NCI-H187 treated with DMSO at 0.1 percent for 48 hours (cell line): Measurements from ENCODE around the gene POU2AF3.

Experiments used
- DNase-seq: peaks from one replicate; lab custom pipeline; 2025; lab: John Stamatoyannopoulos, UW

The POU2AF3 gene

DNA sequence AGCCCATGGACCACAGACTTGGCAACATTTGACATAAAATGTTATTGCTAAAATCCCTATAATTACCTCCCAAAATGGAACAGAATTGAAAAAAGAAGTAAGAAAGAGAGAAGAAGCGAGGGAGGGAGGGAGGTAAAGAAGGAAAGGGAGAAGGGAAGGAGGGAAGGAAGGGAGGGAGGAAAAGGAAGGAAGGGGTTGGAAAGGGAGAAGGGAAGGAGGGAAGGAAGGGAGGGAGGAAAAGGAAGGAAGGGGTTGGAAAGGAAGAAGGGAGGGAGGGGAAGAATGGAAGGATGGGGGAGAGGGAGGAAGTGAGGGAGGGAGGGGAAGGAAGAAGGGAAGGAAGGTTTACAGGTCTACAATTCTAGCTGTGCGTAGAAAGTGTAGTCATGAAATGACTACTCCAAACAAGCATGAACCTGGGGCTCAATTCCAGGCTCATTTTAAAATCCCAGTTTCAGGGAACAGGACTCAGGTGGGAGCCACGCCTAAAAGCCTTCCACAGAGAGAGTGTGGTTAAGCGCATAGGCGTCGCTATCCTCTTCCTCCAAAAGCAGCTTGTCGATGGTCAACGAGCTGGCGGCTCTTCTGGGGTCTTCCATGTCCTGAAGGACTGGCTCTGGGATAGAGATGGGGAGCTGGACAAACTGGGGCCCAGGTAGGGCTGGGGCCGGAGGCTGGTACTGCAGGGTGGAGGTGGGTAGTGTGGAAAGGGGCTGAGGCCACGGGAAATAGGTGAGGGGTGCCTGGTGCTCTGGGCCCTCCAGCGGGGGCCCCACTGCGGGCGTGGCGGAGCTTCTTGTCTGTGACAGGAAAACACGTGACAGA, 55.6 kb downstream of the POU2AF3 start:
- DNase-seq: no peak

DNA sequence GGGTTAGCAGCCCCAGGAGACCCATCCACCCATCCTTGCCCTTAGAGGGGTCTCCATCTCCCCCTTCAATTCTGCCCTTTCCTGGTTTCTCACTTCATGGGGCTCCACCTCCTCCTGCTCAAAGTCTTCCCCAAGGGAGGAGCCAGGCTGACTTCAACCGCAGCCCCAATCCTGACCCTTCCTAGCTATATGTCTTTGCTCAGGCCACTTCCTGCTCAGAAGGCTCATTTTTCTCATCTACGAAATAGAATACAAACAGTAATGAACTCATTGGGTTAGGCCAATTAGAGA, 56.2 kb downstream of the POU2AF3 start:
- no peak for DNase-seq

DNA sequence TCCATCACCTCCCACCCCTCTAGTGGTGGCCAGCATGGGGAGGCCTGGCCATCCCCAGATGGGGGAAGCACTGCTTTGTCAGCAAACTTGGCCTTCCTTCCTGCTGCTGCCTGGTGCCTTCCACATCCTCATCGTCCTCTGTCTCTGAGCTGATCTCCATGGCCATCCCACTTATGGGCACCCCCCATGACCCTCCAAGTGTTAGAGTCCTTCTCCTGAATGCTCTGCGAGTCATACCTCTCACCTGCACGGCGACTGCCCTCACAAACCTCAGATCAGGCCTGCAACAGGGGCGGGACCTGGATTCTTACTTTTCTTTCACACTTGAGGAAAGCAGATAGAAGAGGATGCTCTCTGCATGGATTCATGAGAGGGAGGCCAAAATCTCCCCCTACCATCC, 56.8 kb downstream of the POU2AF3 start:
- no peak for DNase-seq

DNA sequence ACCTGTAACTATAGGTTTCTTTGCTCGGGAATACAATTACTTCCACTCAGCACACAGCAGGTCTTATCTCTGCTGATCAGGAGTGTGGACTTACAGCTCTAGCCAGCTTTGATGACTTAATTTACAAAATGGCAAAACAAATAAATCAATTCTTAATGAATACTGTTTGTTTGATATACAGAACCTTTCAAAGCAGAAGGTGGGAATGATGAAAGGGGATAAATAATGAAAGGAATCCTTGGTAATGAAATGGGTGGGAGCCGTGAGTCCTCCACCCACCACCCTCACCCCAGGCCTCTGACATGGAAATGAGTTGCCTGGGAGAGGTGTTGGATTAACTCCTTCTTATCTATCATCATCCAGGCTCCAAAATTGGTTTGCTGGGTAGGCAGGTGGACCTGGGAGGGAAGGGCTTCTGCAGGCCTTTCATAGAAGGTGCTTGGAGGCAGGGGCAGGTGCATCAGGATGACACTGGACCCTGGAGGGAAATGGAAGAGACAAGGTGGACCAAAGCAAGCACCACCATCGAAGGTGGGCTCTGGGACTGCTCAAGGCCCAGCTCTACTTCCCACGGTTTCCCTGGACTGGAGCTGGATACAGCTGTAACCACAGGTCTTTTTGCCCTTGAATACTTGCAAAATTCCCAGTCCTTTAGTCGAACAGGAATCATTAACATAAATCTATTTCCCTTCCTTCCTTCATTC, 57.8 kb downstream of the POU2AF3 start:
- no peak for DNase-seq

DNA sequence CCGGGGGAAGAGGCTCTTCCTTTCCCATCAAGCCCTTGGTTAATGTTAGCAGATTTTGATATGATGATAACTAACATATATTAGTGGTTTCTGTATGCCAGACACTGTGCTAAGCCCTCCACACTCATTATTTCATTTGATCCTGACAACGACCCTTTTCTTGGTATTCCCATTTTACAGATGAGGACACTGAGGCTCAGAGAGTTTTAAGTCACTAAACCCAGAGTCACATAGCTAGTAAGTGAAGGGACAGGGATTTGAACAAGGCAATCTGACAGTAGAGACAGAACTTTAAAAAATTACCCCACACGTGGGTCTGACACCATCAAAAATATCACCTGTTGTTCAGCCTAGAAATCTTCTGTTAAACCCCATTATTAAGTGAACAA, 58.3 kb downstream of the POU2AF3 start:
- DNase-seq: no peak

DNA sequence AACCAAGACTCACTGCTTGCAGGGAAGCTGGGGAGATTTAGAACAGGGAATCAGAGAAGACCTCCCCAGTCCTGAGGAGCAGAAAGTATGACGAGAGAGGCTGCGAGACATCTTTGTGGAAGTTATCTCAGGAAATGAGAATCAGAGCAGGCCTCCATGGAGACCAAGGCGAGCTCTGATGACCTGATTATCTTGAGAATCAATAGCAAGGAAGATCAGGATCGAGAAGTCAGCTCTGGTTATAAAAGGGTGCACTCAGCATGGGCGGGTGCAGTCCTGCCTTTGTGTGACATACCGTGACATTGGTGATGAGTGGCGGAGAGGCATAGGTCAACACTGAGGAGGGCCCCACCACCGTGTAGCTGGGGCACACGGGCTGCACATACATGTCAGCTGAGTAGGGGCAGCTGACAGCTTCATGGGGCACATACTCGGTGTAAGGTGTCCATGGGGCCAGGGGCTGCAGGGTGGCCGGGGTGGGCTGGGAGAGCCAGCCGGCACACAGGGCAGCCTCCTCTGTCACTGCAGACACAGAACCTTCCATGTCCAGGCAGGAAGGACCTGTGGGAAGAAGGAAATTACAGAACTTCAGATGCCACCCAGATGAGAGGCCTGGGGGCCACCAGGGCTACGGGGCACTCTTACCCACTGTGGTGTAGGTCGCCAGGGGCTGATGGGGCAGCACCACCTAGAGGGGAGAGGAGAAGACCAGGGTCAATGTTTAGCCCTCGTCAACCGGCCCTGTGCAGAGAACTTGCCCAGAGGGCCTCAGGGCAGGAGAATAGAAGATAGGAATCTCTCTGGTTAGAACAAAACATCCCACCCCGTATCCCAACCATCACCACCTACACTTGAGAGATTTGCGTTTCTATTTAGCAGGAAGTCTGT, 59.0 kb downstream of the POU2AF3 start:
- DNase-seq: no peak
